Measurements from ENCODE around the gene CARS1.

CARS1 gene

GRCh38 chr11:3042496-3043314 lies 14.5 kb downstream of the CARS1 start:
- in situ Hi-C loops (cut with HindIII; ENCODE audit: low sequenced_read_pairs): no loop called here

GRCh38 chr11:3041699-3042441 lies 15.4 kb downstream of the CARS1 start:
- in situ Hi-C loops (cut with HindIII; ENCODE audit: low sequenced_read_pairs): no loop called here

DNA sequence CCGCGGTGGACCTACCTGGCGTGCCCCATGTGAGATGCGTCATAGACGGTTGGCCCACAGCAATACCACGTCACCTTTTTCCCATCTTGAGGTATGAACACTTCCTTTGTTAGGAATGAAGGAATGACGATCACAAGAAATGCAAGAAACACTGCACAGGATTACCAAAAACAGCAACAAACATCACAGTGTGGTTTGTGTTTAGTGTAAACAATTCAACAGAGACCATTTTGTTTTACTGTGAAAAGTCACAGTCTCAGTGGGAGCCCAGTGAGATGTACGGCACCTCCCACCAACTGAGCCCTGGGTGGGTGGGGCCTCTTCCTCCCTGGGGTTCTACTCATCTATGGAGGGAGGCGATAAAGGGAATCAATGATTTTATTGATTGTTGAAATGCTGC lies 16.3 kb downstream of the CARS1 start:
- in situ Hi-C loops (cut with HindIII; ENCODE audit: low sequenced_read_pairs): no loop called here

DNA sequence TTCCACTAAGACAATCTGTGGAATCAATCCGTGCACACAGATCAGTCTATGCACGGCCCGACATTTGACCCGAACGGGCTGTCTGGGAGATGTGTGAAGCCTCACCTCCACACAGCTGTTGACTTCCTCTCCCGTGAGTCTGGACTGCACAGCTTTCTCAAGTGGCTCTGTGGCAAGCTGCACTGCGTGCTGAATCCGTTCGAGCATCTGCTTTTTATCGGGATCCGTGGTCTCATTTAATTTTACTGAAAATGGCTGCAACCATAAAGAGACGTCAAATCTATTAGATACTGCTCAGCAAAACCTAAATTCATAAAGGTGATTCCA lies 19.3 kb downstream of the CARS1 start:
- in situ Hi-C loops (cut with HindIII; ENCODE audit: low sequenced_read_pairs): loop anchor here (5.0 kb wide), 3 partner anchors 36 to 174 kb away; no protein-coding TSS in a partner anchor

- in situ Hi-C loops (cut with HindIII; ENCODE audit: low sequenced_read_pairs): loop anchor here (5.0 kb wide), 3 partner anchors 35 to 175 kb away; no protein-coding TSS in a partner anchor
These were observed 19.9 kb downstream of the CARS1 start for GRCh38 chr11:3037040-3037944.

- in situ Hi-C loops (cut with HindIII; ENCODE audit: low sequenced_read_pairs): loop anchor here (5.0 kb wide), 3 partner anchors 34 to 176 kb away; no protein-coding TSS in a partner anchor
These were observed 20.8 kb downstream of the CARS1 start for GRCh38 chr11:3036419-3036818.

- in situ Hi-C loops (cut with HindIII; ENCODE audit: low sequenced_read_pairs): loop anchor here (5.0 kb wide), 3 partner anchors 33 to 177 kb away; no protein-coding TSS in a partner anchor
These were observed 21.9 kb downstream of the CARS1 start for GRCh38 chr11:3035333-3035732.

DNA sequence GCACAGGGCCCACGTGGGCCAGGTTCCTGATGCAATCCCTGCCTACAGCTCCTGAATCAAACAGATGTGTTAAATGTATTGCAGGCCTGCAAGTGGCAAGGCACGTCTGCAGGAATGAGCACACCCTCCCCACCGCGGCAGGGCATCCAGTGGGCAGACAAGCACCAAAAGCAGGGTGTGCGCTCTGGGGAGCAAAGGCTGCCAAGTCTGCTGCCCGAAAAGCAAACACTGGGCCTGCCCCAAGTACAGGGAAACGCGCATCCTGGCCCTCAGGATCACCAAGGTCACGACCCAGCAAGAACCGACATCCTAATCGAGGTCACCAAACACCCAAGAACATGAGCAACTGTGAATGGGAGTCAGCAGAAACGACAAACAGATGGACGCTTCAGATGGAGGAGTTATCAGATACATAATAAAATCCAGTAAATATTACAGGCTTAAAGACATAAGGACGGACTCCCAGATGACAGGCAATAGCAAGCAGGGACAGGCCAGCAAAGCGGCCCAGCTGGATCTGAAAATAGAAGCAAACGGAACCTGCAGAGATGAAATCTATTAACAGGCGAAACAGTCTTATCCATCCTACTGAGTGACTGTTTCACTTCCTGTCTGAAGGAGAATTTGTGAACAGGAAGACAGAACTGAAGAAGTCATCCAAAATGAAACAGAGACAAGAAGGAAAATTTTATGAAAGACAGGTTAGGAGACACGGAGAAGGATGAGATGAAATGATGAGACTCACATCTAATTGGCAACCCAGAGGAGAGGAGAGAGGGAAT lies 26.7 kb downstream of the CARS1 start:
- in situ Hi-C loops (cut with HindIII; ENCODE audit: low sequenced_read_pairs): no loop called here

DNA sequence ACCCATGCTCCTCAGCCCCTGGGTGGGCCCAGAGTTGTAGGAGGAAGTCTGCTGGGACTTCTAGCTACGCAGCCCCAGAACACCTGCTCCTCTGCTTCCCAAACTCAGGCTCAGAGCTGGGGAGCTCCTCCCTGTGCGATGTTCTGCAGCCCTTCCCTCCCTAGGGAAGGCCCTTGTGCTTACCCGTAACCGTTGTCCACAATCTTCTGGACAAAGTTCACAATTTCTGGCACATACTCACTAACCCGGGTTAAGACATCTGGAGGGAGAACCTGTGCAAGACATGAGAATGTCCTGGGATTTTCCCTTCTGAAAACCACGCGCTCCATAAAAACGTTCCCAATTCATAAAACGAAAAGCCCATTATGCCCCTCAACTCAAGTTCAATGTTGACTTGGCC lies 28.4 kb downstream of the CARS1 start:
- in situ Hi-C loops (cut with HindIII; ENCODE audit: low sequenced_read_pairs): no loop called here

DNA sequence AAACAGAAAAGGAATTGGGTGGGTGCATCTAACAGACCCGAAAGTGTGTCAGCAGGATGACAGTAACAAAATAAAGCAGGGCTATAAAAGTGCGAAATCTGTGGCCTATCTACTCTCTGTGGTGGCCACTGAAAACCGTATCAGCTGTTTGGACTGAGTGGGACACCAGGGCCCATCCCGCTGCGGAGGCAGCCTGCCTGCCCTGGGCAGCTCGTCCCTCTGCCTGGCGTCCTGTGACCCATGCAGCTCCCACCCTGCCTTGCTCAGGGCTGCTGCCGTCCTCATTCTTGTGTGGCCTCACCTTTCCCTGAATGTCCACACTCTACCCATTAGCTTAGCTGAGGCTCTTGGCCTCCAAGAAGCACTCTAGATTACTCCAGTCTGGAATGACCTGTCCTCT lies 30.4 kb downstream of the CARS1 start:
- in situ Hi-C loops (cut with HindIII; ENCODE audit: low sequenced_read_pairs): no loop called here

DNA sequence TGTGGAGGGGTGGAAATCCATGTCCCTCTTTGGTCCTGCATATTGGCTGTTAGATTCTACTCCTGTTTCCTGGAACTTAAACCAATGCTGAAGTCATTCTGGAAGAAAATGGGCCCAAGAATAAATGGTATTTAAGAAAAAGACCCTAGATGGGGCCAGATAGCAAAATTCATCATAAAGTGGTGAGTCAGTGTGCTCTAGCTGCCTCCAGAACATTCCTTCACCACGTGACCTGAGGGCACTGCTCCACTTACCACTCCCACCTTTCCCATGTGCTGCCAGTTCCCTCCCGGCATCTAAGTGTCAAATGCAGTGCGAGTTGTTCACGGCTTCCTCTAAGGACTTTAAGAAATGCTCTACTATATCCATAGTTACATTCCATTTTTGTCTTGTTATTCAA lies 34.2 kb downstream of the CARS1 start:
- in situ Hi-C loops (cut with HindIII; ENCODE audit: low sequenced_read_pairs): no loop called here

DNA sequence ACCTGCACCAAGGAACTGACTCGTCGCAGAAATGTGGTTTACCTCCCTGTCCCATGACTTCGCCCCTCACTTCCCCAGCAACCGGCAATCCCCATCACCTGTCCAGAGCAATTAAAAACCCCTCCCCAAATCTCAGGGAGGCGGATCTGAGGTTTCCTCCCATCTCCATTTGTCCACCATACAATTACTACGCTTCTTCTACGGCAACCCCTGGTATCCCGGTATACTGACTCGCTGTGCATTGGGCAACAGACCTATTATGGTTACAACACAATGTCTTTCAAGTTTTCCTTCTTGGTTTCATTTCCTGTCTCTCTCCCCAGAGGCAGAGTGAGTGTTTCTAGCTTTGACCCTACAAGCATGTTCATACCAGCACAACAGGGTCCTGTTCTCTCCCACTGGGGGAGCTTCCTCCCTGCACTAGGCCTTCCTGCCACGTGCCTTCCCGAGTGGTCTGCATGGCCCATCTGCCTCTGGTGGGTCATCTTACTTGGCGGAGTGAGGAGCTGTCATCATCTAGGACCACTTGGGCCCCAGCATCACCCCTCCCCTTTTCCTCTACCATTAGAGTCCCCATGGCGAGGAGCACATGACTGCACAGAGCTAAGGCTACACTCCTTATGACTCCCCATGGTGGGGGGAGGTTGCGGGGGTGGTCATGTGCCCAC lies 34.8 kb downstream of the CARS1 start:
- in situ Hi-C loops (cut with HindIII; ENCODE audit: low sequenced_read_pairs): no loop called here

- in situ Hi-C loops (cut with HindIII; ENCODE audit: low sequenced_read_pairs): no loop called here
These were observed 36.1 kb downstream of the CARS1 start for GRCh38 chr11:3021125-3021524.

DNA sequence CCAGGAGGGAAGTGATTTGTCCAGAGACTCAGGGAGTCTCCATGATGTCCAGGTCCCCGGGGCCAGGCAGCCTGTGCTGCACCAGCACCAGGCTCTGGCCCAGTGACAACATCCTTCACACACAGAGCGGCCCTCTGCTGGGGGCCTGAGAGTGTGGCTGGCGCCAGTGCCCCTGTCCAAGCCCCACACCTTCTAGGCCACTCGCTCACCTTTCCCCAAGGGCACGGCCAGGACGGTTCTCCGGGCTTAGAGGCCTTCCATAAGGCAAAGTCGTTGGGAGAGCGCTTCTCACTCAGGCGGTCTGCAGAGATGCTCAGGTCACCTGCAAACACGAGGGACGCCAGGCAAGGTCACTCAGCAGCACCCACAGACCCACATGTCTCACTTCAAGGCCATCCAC lies 37.2 kb downstream of the CARS1 start:
- in situ Hi-C loops (cut with HindIII; ENCODE audit: low sequenced_read_pairs): no loop called here

DNA sequence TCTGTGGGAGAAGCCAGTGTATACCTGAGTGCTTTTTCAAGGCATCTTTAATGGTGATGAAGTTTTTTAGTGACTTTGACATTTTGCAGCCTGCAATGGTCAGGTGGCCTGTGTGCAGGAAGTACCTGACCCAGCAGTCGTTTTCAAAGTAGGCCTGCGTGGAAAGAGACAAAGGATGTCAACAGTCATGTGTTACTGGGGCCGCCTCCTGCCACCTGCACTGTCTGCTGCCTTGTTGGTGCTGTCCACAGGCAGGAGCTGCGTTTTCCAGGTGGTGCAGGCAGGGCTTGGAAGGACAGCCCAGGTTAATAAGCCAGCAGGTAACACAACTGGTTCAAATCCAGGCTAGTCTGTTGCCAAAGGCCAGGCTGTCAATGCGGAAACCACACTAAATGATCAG lies 38.6 kb downstream of the CARS1 start:
- in situ Hi-C loops (cut with HindIII; ENCODE audit: low sequenced_read_pairs): no loop called here

- in situ Hi-C loops (cut with HindIII; ENCODE audit: low sequenced_read_pairs): no loop called here
These were observed 40.4 kb downstream of the CARS1 start for GRCh38 chr11:3016861-3017260.

DNA sequence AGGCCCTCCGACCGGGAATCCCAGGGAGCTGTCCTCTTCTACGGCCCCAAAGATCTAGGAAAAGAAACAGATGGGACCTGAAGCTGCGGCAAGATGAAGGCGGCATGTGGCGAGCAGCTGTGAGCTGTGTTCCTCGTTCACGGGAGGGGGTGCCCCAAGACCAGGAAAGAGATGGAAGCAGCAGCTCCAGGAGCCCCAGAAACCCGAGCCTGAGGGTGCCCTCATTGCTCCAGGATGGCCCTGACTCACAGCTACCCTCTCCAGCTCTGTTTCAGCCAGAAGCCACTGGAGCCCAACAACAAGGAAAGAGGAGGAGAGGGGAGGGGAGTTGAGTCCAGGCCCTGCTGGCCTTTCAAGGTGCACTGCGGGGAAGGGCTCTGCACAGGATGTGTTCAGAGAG lies 41.4 kb downstream of the CARS1 start:
- in situ Hi-C loops (cut with HindIII; ENCODE audit: low sequenced_read_pairs): no loop called here

GRCh38 chr11:3014943-3015342 lies 42.3 kb downstream of the CARS1 start:
- in situ Hi-C loops (cut with HindIII; ENCODE audit: low sequenced_read_pairs): no loop called here

DNA sequence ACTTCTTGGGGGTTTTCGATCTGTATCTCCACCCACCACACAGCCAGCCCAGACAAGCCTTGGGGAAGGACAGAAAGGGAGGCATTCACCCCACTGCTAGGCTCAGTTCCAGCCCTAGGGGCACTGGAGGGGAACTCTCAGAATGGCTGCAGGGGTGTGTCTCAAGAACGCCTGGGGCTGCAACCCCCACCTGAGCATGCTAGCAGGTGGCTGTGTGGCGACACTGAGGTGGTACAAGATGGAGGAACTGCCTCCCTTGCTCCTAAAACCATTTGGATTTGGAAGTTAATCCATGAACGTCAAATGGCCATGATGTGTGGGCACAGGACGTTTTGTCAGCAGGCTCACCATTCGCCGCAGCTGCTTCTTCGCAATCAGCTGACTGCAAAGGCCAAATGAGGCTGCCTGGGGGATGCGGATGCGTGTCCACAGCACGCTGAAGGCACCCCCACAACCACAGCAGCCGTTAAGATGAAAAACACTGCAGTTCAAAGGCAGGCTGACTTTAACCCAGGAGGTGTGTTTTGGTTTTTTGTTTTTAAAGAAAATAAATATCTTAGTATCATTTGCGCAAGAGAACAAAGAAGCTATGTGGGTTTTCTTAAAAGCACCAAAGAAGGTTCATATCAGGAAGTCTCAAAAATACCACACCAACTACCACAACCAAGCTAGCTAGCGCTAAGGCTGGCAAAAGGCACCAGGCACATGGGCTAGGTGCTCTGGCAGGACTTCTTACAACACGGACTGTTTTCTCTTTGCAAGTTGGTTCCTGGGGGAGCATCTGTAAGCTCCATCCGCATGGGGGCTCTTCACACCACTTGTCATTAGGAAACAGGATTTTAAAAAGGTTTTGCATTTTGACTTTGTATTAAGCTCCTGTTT lies 42.9 kb downstream of the CARS1 start:
- in situ Hi-C loops (cut with HindIII; ENCODE audit: low sequenced_read_pairs): no loop called here
